ENCODE data around the gene RALGDS. TPM values are rescaled to one million over a fixed set of nuclear protein-coding genes. Genes with fewer than 3 reads are reported as not detected.

The RALGDS gene
- total and polyA plus RNA-seq, 2 donors (not counting 1 experiment from before 2014, with no cell fraction given), result 62.4 to 88.0 TPM

GRCh38 chr9:133166392-133166791, 45.4 kb upstream of the RALGDS start:
- no peaks in the 10 kb centered on the region for H3K9me3 Mint-ChIP-seq (ENCODE audit: insufficient read depth)
- DNase-seq (no peak), ATAC-seq (ENCODE audit: low read depth) (no peak)
- Histone ChIP-seq H3K79me2 (ENCODE audit: control insufficient read depth, insufficient read depth, low read length) (peaks cover 7% of the 10 kb centered on the region), H3K4me2 (replicated peaks; ENCODE audit: low read depth, low read length, poor library complexity, severe bottlenecking) (no peak overlapping the region), H4K20me1 (ENCODE audit: control insufficient read depth, insufficient read depth, low read length, poor library complexity, severe bottlenecking) (peaks cover 5% of the 10 kb centered on the region), H3K9me3 (ENCODE audit: control extremely low read depth in 1 of 3, control insufficient read depth in 2 of 3, insufficient read depth in 1 of 3, low read length in 2 of 3) (peaks cover 0 to 3% (median 0%) of the 10 kb centered on the region in 3 donors), H3K27me3 (replicated peaks in 1 of 4; ENCODE audit: control extremely low read depth in 1 of 4, control insufficient read depth in 3 of 4, insufficient read depth in 4 of 4, low read length in 3 of 4) (peaks cover 0 to 14% (median 4%) of the 10 kb centered on the region in 4 experiments), H2AFZ (ENCODE audit: insufficient read depth, low read depth, low read length, poor library complexity, severe bottlenecking) (no peak overlapping the region), H3K36me3 (replicated peaks in 1 of 2; ENCODE audit: control extremely low read depth in 1 of 2, control insufficient read depth in 1 of 2, extremely low read depth in 1 of 2, insufficient read depth in 2 of 2, low read length in 1 of 2) (peaks cover 0 to 3% of the 10 kb centered on the region in 2 experiments), H3K4me1 (ENCODE audit: control insufficient read depth in 2 of 2, insufficient read depth in 2 of 2, low read length in 2 of 2) (peaks cover 24 to 34% of the 10 kb centered on the region in 2 donors), H3K27ac (ENCODE audit: low read length in 2 of 2) (no peak overlapping the region), H3K4me3 (ENCODE audit: control extremely low read depth in 1 of 5, extremely low read depth in 1 of 5, insufficient read depth in 1 of 5, low read depth in 2 of 5, low read length in 4 of 5) (no peak overlapping the region), H3K9ac (ENCODE audit: low read length) (no peak overlapping the region)
- intact Hi-C loops (cut with micrococcal nuclease), result no loop called here
- H3K27ac Mint-ChIP-seq, result no peak overlapping the region
- ChIA-PET CTCF (interaction anchor here (1.1 to 2.7 kb wide), 3 partner anchors 9 to 14 kb away, joined by 3 to 10 read pairs (median 3); no protein-coding TSS in a partner anchor), POLR2A (no interaction called here)
- H3K4me3 Mint-ChIP-seq, result no peak overlapping the region
- 93% methylated on average over 15 of the region's 17 CpGs for WGBS (ENCODE audit: insufficient coverage)
- H3K27me3 Mint-ChIP-seq, result peaks cover 15% of the 10 kb centered on the region
- H3K4me1 Mint-ChIP-seq, result peaks cover 25% of the 10 kb centered on the region
- TF ChIP-seq EZH2 (IDR thresholded peaks at IDR 0.05; ENCODE audit: borderline replicate concordance, insufficient read depth, low read depth, low read length, poor library complexity, severe bottlenecking) (no peak), CTCF (IDR thresholded peaks at IDR 0.05) (no peak)

GRCh38 chr9:133165452-133165730, 44.4 kb upstream of the RALGDS start:
- peaks cover 26% of the 10 kb centered on the region for H3K4me1 Mint-ChIP-seq

More at GRCh38 chr9:133165452-133165730, 44.4 kb upstream of the RALGDS start:
- H3K27me3 Mint-ChIP-seq, result peaks cover 15% of the 10 kb centered on the region
- Histone ChIP-seq H3K4me1 (ENCODE audit: control insufficient read depth in 2 of 2, insufficient read depth in 2 of 2, low read length in 2 of 2) (peaks cover 19 to 31% of the 10 kb centered on the region in 2 donors), H3K27ac (ENCODE audit: low read length in 2 of 2) (no peak overlapping the region), H3K79me2 (ENCODE audit: control insufficient read depth, insufficient read depth, low read length) (peaks cover 7% of the 10 kb centered on the region), H3K4me3 (ENCODE audit: control extremely low read depth in 1 of 5, extremely low read depth in 1 of 5, insufficient read depth in 1 of 5, low read depth in 2 of 5, low read length in 4 of 5) (no peak overlapping the region), H3K36me3 (replicated peaks in 1 of 2; ENCODE audit: control extremely low read depth in 1 of 2, control insufficient read depth in 1 of 2, extremely low read depth in 1 of 2, insufficient read depth in 2 of 2, low read length in 1 of 2) (peaks cover 0 to 3% of the 10 kb centered on the region in 2 experiments), H3K27me3 (replicated peaks in 1 of 4; ENCODE audit: control extremely low read depth in 1 of 4, control insufficient read depth in 3 of 4, insufficient read depth in 4 of 4, low read length in 3 of 4) (peaks cover 0 to 8% (median 2%) of the 10 kb centered on the region in 4 experiments), H2AFZ (ENCODE audit: insufficient read depth, low read depth, low read length, poor library complexity, severe bottlenecking) (no peak overlapping the region), H3K4me2 (replicated peaks; ENCODE audit: low read depth, low read length, poor library complexity, severe bottlenecking) (no peak overlapping the region), H4K20me1 (ENCODE audit: control insufficient read depth, insufficient read depth, low read length, poor library complexity, severe bottlenecking) (peaks cover 7% of the 10 kb centered on the region), H3K9me3 (ENCODE audit: control extremely low read depth in 1 of 3, control insufficient read depth in 2 of 3, insufficient read depth in 1 of 3, low read length in 2 of 3) (peaks cover 0 to under 1% (median 0%) of the 10 kb centered on the region in 3 donors), H3K9ac (ENCODE audit: low read length) (no peak overlapping the region)
- no peaks in the 10 kb centered on the region for H3K9me3 Mint-ChIP-seq (ENCODE audit: insufficient read depth)
- CTCF ChIA-PET, result interaction anchor here (1.4 kb wide), 1 partner anchor 10 kb away, joined by 3 read pairs; no protein-coding TSS in a partner anchor
- WGBS (ENCODE audit: insufficient coverage), result no CpG with 5 or more reads among the region's 2 CpGs
- POLR2A ChIA-PET, result no interaction called here
- TF ChIP-seq EZH2 (IDR thresholded peaks at IDR 0.05; ENCODE audit: borderline replicate concordance, insufficient read depth, low read depth, low read length, poor library complexity, severe bottlenecking) (no peak), CTCF (IDR thresholded peaks at IDR 0.05) (no peak)
- no peak overlapping the region for H3K27ac Mint-ChIP-seq
- ATAC-seq (ENCODE audit: low read depth), result no peak
- H3K4me3 Mint-ChIP-seq, result no peak overlapping the region
- intact Hi-C loops (cut with micrococcal nuclease), result no loop called here
- no peak for DNase-seq
